ENCODE results near the gene PRDM5. TPM values are rescaled to one million over a fixed set of nuclear protein-coding genes. Genes with fewer than 3 reads are reported as not detected.

The PRDM5 gene
- polyA plus RNA-seq, 1 donor from 2014 or later, result 1.6 TPM

DNA sequence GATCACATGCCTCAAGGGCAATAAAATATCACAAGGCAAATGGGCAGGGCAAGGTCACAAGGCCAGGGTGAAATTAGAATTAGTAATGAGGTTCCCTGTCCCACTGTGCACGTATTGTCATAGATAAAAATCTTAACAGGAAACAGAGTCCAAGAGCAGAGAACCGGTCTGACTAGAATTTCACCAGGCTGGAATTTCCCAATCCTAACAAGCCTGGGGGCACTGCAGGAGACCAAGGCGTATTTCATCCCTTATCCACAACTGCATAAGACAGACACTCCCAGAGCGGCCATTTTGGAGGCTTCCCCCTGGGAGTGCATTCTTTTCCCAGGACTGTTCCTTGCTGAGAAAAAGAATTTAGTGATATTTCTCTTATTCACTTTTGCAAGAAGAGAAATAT is 25.9 kb upstream of the PRDM5 start:
- no peaks in the 10 kb centered on the region for H3K36me3 ChIP-seq (ENCODE audit: insufficient read depth, low read length)
- H4K20me1 ChIP-seq (ENCODE audit: insufficient read depth), result no peaks in the 10 kb centered on the region
- no peaks in the 10 kb centered on the region for H3K79me2 ChIP-seq (replicated peaks; ENCODE audit: insufficient read depth, low read length)
- H3K27ac ChIP-seq (ENCODE audit: low read length), result no peak overlapping the region
- no peak for TF ChIP-seq MXI1 (conservative IDR thresholded peaks at IDR 0.05; ENCODE audit: poor library complexity, severe bottlenecking)
- TF ChIP-seq POLR2AphosphoS5 (IDR thresholded peaks at IDR 0.05), result no peak
- no peak for TF ChIP-seq EP300 (conservative IDR thresholded peaks at IDR 0.05; ENCODE audit: poor library complexity, severe bottlenecking)
- no peak for TF ChIP-seq TAF1 (IDR thresholded peaks at IDR 0.05; ENCODE audit: low read depth)
- no peak for TF ChIP-seq EZH2 (IDR thresholded peaks at IDR 0.05; ENCODE audit: borderline replicate concordance, insufficient read depth, low read length, poor library complexity, severe bottlenecking)
- TF ChIP-seq SMC3 (conservative IDR thresholded peaks at IDR 0.05; ENCODE audit: poor library complexity), result no peak
- TF ChIP-seq RAD21 (conservative IDR thresholded peaks at IDR 0.05), result no peak
- TF ChIP-seq, protein P1, sequence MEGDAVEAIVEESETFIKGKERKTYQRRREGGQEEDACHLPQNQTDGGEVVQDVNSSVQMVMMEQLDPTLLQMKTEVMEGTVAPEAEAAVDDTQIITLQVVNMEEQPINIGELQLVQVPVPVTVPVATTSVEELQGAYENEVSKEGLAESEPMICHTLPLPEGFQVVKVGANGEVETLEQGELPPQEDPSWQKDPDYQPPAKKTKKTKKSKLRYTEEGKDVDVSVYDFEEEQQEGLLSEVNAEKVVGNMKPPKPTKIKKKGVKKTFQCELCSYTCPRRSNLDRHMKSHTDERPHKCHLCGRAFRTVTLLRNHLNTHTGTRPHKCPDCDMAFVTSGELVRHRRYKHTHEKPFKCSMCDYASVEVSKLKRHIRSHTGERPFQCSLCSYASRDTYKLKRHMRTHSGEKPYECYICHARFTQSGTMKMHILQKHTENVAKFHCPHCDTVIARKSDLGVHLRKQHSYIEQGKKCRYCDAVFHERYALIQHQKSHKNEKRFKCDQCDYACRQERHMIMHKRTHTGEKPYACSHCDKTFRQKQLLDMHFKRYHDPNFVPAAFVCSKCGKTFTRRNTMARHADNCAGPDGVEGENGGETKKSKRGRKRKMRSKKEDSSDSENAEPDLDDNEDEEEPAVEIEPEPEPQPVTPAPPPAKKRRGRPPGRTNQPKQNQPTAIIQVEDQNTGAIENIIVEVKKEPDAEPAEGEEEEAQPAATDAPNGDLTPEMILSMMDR (IDR thresholded peaks at IDR 0.05; ENCODE audit: poor library complexity, severe bottlenecking), result no peak
- TF ChIP-seq, protein P2, sequence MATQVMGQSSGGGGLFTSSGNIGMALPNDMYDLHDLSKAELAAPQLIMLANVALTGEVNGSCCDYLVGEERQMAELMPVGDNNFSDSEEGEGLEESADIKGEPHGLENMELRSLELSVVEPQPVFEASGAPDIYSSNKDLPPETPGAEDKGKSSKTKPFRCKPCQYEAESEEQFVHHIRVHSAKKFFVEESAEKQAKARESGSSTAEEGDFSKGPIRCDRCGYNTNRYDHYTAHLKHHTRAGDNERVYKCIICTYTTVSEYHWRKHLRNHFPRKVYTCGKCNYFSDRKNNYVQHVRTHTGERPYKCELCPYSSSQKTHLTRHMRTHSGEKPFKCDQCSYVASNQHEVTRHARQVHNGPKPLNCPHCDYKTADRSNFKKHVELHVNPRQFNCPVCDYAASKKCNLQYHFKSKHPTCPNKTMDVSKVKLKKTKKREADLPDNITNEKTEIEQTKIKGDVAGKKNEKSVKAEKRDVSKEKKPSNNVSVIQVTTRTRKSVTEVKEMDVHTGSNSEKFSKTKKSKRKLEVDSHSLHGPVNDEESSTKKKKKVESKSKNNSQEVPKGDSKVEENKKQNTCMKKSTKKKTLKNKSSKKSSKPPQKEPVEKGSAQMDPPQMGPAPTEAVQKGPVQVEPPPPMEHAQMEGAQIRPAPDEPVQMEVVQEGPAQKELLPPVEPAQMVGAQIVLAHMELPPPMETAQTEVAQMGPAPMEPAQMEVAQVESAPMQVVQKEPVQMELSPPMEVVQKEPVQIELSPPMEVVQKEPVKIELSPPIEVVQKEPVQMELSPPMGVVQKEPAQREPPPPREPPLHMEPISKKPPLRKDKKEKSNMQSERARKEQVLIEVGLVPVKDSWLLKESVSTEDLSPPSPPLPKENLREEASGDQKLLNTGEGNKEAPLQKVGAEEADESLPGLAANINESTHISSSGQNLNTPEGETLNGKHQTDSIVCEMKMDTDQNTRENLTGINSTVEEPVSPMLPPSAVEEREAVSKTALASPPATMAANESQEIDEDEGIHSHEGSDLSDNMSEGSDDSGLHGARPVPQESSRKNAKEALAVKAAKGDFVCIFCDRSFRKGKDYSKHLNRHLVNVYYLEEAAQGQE (IDR thresholded peaks at IDR 0.05; ENCODE audit: borderline replicate concordance), result no peak
- H3K27me3 ChIP-seq (ENCODE audit: insufficient read depth, low read depth, low read length), result no peaks in the 10 kb centered on the region
- no peaks in the 10 kb centered on the region for H3K9me2 ChIP-seq (ENCODE audit: insufficient read depth, low read length)
- H3K4me3 ChIP-seq (ENCODE audit: low read length), result no peak overlapping the region
- no peak overlapping the region for H2AFZ ChIP-seq (ENCODE audit: low read depth, low read length)
- no peak overlapping the region for H3K4me2 ChIP-seq (ENCODE audit: low read length)
- H3K9ac ChIP-seq (ENCODE audit: low read length), result no peak overlapping the region
- H3K9me3 ChIP-seq (ENCODE audit: low read length), result no peaks in the 10 kb centered on the region
- no peaks in the 10 kb centered on the region for H3F3A ChIP-seq (ENCODE audit: insufficient read depth, low read length, poor library complexity, severe bottlenecking)

DNA sequence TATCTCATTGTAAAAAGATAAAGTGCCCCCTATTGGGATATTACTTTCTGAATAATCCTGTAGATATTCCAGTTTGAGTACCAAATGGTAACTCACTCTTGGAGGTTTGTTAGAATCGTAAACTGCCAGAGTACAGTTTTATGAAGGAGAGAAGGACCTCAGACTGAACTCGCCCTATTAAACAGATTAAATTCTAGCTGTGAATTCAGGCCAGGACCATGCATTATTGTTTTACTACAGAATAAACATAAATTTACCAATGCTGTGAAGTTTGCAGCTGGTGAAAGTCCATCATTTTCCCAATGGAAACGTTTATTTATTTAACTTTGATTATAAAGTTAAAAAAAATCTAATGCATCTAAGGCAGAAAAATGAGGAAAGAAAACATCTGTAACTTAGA is 20.2 kb upstream of the PRDM5 start:
- no peak overlapping the region for H3K4me3 ChIP-seq (ENCODE audit: low read length)
- H3F3A ChIP-seq (ENCODE audit: insufficient read depth, low read length, poor library complexity, severe bottlenecking), result no peaks in the 10 kb centered on the region
- H4K20me1 ChIP-seq (ENCODE audit: insufficient read depth), result no peaks in the 10 kb centered on the region
- H3K79me2 ChIP-seq (replicated peaks; ENCODE audit: insufficient read depth, low read length), result no peaks in the 10 kb centered on the region
- H3K9me2 ChIP-seq (ENCODE audit: insufficient read depth, low read length), result no peaks in the 10 kb centered on the region
- H3K4me2 ChIP-seq (ENCODE audit: low read length), result no peak overlapping the region
- no peak overlapping the region for H2AFZ ChIP-seq (ENCODE audit: low read depth, low read length)
- H3K9ac ChIP-seq (ENCODE audit: low read length), result no peak overlapping the region
- H3K27ac ChIP-seq (ENCODE audit: low read length), result no peak overlapping the region
- TF ChIP-seq MXI1 (conservative IDR thresholded peaks at IDR 0.05; ENCODE audit: poor library complexity, severe bottlenecking) (no peak), SMC3 (conservative IDR thresholded peaks at IDR 0.05; ENCODE audit: poor library complexity) (no peak), EZH2 (IDR thresholded peaks at IDR 0.05; ENCODE audit: borderline replicate concordance, insufficient read depth, low read length, poor library complexity, severe bottlenecking) (no peak), TAF1 (IDR thresholded peaks at IDR 0.05; ENCODE audit: low read depth) (no peak), EP300 (conservative IDR thresholded peaks at IDR 0.05; ENCODE audit: poor library complexity, severe bottlenecking) (no peak), RAD21 (conservative IDR thresholded peaks at IDR 0.05) (no peak), POLR2AphosphoS5 (IDR thresholded peaks at IDR 0.05) (no peak)
- TF ChIP-seq, protein P2 (IDR thresholded peaks at IDR 0.05; ENCODE audit: borderline replicate concordance), result no peak
- TF ChIP-seq, protein P1 (IDR thresholded peaks at IDR 0.05; ENCODE audit: poor library complexity, severe bottlenecking), result no peak
- no peaks in the 10 kb centered on the region for H3K9me3 ChIP-seq (ENCODE audit: low read length)
- no peaks in the 10 kb centered on the region for H3K27me3 ChIP-seq (ENCODE audit: insufficient read depth, low read depth, low read length)
- H3K36me3 ChIP-seq (ENCODE audit: insufficient read depth, low read length), result no peaks in the 10 kb centered on the region
